ENCODE measurements around the gene BTD.
A peak's percentile ranks its signal among the peaks of the same experiment; 100 is the strongest.
"Not testable (repeated sequence)": the region's sequence is repeated elsewhere in the genome, so short reads cannot be mapped to it uniquely, and the experiment has no call there.

BTD gene

GRCh38 chr3:15606434-15606891 lies 4.9 kb downstream of the BTD start:
- no peak for DNase-seq

DNA sequence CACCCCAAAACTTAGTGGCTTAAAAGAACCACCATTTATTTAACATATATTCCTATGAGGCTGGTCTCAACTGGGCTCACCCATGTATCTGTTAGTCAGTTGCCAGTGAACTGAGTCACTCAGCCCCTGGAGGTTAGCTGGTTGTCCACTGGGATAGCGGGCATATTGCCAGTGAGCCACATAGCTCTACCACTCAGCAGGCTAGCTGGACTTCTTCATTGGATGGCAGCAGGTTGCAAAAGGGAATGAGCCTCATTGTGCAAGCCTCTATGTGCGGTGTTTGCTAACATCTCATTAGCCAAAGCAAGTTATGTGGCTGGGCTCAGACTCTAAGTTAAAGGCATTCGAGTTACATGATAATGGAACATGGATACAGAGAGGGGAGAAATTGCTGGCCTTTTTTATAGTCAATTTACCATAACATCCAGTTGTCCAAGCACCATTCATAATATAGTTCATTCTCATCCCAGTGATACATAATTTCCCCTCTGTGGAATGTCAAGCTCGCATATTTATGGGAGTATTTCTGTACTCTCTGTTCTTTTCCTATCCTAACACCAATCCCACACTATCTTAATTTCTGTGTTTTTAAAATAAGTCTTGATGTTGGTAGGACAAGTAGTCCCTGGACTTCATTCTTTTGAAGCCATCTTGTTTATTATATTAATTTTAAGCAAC lies 8.7 kb downstream of the BTD start:
- no peak for DNase-seq

DNA sequence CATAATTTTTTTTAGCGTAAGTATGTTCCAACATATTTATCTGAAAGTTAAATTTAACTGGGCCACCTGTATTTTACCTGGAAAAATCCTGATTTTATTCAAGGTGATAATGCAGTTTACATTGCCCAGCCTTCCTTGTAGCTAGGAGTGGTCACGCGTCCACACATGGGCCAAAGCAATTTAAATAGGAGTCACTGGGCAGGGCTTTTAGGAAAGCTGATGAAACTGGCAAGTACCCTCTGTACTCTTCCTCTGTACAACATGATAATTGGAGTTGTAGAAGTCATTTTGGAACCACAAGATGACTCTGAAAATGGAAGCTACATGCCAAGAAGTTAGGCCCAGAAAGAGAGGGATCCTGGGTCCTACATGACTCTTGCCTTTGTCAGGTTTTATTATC lies 9.5 kb downstream of the BTD start:
- no peak for DNase-seq

- no peak for DNase-seq
Measured at GRCh38 chr3:15612001-15612400, 10.5 kb downstream of the BTD start.

- no peak for DNase-seq
Measured at GRCh38 chr3:15614958-15615357, 13.4 kb downstream of the BTD start.

GRCh38 chr3:15616053-15616452 lies 14.5 kb downstream of the BTD start:
- no peak for DNase-seq

DNA sequence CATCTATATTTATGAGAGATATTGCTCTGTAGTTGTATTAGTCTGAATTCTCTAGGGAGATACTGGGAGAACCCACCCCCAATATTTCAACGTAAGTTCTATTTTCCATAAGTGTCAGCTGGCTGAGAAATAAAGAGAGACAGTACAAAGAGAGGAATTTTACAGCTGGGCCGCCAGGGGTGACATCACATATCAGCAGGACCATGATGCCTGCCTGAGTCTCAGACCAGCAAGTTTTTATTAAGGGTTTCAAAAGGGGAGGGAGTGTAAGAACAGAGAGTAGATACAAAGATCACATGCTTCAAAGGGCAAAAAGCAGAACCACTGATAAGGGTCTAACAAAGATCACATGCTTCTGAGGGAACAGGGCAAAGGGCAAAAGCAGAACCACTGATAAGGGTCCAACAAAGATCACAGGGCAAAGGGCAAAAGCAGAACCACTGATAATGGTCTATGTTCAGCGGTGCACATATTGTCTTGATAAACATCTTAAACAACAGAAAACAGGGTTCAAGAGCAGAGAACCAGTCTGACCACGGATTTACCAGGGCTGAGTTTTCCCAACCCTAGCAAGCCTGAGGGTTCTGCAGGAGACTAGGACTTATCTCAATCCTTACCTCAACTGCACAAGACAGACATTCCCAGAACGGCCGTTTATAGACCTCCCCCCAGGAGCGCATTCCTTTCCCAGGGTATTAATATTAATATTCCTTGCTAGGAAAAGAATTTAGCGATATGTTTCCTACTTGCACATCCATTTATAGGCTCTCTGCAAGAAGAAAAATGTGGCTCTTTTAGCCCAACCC lies 18.3 kb downstream of the BTD start:
- not testable (repeated sequence) for DNase-seq

- DNase-seq, result no peak
Measured at GRCh38 chr3:15623535-15624440, 22.2 kb downstream of the BTD start.

GRCh38 chr3:15628967-15629366 lies 27.4 kb downstream of the BTD start:
- no peak for DNase-seq

DNA sequence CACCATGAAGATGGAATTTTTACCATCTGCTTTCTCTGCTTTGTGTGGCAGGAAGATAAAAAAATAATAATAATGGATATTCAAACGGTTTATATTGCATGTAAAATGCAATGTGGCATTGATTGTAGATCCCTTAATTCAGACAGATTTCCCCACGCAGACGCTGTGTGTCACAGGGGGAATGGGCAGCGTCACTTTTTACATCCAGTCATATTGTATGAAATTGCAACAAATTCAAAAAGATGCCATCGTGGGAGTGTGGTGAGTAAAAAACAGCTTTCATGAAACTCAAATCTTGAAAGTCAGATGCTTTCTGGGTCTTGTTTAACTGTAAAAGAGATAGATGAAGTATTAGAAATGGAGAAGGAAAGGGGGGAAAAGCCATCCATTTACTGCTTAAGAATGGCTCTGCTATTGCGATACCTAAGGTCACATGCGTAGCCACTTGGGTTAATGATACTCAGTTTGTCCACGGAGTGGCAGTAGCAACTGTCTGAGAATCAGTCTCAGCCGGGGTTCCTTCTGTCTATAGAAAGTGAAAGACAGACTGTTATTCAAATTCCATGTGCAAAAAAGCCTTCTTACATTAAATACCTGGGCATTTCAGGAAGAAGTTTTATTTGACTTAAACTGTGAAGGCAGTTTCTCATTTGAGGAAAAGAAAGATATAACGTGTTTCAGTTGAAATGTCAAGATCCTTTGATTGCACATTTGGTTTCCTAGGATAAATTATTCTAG lies 28.5 kb downstream of the BTD start:
- DNase-seq, result peak; percentile 22

- DNase-seq, result no peak
Measured at GRCh38 chr3:15630646-15631350, 29.3 kb downstream of the BTD start.

DNA sequence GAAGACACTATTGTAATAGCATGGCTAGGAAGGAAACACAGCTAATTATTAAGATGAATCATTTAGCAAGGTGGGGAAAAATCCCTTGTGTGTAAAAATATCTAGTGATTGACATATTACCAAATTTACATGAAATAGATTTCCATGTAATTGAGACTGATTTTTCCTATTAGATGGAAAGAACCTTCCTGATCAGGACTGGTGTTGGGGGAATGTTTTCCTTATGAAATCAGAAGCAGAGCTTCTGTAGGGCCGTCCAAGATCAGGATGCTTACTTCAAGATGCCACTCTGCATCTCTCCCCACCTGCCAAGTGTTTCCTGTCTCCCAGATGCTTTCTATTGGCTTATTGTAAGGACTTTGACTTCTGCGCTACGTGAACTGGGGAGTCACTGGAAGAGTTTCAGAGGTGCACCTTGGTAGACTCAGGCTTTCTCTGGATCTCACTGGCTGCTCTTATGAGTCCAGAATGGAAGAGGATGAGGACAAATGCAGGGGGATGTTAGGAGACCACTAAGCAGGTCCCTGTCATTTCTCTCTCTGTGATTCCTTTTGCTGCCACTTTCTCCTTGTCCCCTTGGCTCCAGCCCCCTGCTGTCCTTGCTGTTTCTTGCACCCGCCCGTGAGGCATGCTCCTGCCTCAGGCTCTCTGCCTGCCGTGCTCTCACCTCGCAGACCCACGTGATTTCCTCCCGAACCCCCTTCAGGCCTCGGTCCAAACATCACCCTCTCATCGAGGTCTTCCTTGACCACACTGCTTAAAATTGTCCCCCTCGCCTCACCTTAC lies 30.1 kb downstream of the BTD start:
- DNase-seq, result no peak

GRCh38 chr3:15632212-15632580 lies 30.7 kb downstream of the BTD start:
- no peak for DNase-seq

DNA sequence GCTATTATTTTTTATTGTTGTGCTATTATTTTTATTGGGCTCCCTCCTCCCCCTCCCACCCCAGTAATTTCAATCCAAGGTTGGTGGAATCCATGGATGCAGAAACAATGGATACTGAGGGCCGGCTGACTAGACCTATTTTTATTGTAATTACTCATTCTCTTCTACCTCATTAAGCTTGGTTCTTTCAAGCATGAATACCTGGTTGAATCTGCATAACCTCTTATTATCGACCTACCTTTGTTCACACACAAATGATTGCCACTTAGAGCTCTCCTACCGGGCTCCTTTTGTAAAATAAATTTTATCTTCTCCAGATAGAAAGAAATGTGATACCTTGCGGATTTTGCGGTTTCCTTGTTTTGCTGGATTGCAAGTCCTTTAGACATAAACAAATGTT lies 31.6 kb downstream of the BTD start:
- DNase-seq, result no peak

GRCh38 chr3:15633766-15634598 lies 32.4 kb downstream of the BTD start:
- no peak for DNase-seq

DNA sequence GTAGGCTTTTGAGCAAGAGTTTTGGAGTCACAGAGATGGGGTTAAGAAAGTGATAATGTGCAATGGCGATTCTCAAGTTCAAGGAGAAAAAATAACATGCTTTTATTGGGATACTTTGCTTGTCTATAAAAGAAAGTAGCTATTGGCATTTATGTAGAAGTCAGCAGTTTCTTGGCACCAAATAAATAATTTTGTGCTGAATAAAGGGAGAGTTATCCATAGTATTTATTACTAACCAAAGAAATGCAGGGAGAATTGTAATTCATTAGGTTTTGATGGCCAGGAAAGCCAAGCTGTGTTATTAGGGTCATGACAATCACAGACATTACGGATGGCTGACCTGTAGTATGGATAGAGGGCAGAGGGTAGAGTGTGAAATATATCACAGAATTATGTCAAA lies 33.1 kb downstream of the BTD start:
- no peak for DNase-seq

DNA sequence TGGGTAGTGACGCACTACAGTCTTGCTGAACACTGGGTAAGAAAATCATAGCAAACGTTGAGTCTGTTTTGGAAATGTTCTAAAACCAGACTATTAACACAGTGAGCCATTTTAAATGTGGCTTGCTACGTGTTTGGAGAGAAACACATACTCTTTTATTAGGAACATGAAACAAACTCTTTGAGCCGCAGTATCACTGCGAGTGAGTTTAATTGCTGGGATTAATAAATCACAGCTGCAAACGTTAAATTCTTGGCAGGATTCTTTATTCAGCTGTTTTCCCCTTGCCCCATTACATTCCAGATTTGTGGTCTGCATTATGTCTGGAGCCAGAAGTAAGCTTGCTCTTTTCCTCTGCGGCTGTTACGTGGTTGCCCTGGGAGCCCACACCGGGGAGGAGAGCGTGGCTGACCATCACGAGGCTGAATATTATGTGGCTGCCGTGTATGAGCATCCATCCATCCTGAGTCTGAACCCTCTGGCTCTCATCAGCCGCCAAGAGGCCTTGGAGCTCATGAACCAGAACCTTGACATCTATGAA lies 33.6 kb downstream of the BTD start:
- no peak for DNase-seq

- no peak for DNase-seq
Measured at GRCh38 chr3:15636028-15636709, 34.6 kb downstream of the BTD start.

All from SIG-M5 (cell line).